Muscle of back (tissue), 13 donors: ENCODE results near the gene AGAP3. TPM values are rescaled to one million over a fixed set of nuclear protein-coding genes. Genes with fewer than 3 reads are reported as not detected.
"Not testable (repeated sequence)": the region's sequence is repeated elsewhere in the genome, so short reads cannot be mapped to it uniquely, and the experiment has no call there.

ENCODE experiments used
- DNase-seq, 3 donors: peaks; one replicate each; pipeline versions ENCODE4 v3.0.0 to v3.0.0-alpha.2; 2013
- long read RNA-seq, 9 donors: transcript quantifications; one replicate each; lab custom pipeline, GENCODE V29; 2026
- polyA plus RNA-seq, 10 donors: library from polyadenylated mRNA; unstranded; fragments of 120-200 nt; gene quantifications; one replicate each; pipeline ENCODE4 v1.2.1, GENCODE V29; 2013; ENCODE audit not compliant: insufficient read length in 10 of 10

AGAP3 gene
- polyA plus RNA-seq: 10 to 100 TPM; 53.5 to 84.1 (median 67.8) TPM
- long read RNA-seq, donor 1, partial matches to known transcripts: 17 of 20 reads
- long read RNA-seq, donor 1, other reads (novel, unspliced or antisense): 0 of 20 reads
- long read RNA-seq, donor 2, partial matches to known transcripts: 0 of 2 reads
- long read RNA-seq, donor 2, other reads (novel, unspliced or antisense): 0 of 2 reads
- long read RNA-seq, donor 3: 0 reads
- long read RNA-seq, donor 4, partial matches to known transcripts: 0 of 3 reads
- long read RNA-seq, donor 4, other reads (novel, unspliced or antisense): 0 of 3 reads
- long read RNA-seq, donor 5, partial matches to known transcripts: 5 of 6 reads
- long read RNA-seq, donor 5, other reads (novel, unspliced or antisense): 0 of 6 reads
- long read RNA-seq, donor 6, partial matches to known transcripts: 20 of 22 reads
- long read RNA-seq, donor 6, other reads (novel, unspliced or antisense): 0 of 22 reads
- long read RNA-seq, donor 7, partial matches to known transcripts: 0 of 1 reads
- long read RNA-seq, donor 7, other reads (novel, unspliced or antisense): 0 of 1 reads
- long read RNA-seq, donor 8, partial matches to known transcripts: 0 of 3 reads
- long read RNA-seq, donor 8, other reads (novel, unspliced or antisense): 0 of 3 reads
- long read RNA-seq, donor 9, partial matches to known transcripts: 0 of 2 reads
- long read RNA-seq, donor 9, other reads (novel, unspliced or antisense): 0 of 2 reads

- DNase-seq: peak; percentile 83 to 95 (median 90)
These were observed at the start of gene AGAP3 for GRCh38 chr7:151085691-151086620. AGAP3 (plus strand) TSS chr7:151086475; CDS start chr7:151086742, 267 bp downstream.

GRCh38 chr7:151038951-151039849 is 47.1 kb upstream of the AGAP3 start:
- DNase-seq: peak in 2 of 3 donors; percentile 48 to 81

DNA sequence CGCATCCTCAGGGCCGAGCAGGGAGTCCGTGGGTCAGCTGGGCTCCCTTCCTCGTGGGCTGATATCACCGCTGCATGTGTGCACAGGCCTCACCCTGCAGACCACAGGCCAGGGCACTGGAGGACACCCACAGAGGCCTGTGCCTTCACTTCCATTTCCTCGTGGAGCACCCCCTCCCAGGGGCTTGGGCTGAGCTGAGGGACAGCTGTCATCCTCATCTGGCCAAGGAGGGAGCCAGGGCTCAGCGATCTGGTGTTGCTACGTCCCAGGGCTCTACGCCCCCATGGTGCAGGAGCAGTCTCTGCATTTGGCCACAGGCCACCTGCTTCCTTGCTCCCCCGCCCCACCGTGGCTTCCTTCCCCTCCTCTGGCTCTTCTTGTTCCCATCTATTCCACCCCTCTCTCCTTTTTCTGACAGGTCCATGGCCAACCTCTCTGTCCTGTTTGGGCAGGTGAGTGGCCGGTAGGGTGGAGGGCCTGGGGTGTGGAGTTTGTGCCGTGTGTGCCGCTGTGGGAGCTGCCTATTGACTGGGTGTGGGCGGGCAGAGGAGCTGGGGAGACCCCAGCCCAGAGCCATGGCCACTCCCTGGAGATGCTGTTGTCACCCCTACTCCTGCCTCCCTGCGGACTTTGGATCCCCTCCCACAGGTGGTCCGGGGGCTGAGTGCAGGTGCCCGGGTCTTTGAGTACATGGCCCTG is 46.3 kb upstream of the AGAP3 start:
- no peak for DNase-seq

DNA sequence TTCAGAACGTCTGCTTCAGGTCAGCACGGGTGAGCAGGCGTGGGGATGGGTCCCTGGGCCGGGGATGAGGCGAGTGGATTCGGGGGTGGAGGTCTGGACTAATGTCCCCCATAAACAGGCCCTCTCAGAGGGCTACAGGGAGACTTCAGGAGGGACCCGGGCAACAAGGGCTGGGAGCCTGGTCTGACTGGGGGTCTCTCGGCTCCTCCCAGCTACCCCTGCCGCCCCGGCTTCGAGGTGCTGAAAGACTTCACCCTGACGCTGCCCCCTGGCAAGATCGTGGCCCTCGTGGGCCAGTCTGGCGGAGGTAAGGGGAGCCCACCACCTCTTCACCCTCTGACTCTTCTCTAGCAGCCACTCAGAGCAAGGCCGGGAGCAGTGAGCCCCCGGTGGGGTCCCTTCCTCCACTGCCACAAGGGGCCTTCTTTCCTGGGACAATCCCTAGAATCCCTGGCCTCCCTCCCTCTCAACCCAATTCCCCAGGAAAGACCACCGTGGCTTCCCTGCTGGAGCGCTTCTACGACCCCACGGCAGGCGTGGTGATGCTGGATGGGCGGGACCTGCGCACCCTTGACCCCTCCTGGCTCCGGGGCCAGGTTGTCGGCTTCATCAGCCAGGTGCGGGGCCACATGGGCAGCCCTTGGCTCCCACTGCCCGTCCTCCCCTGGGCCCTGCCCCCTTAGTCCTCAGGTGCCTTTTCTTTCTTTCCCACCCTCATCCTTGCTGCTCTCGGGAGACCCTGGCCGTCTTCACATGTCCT is 45.5 kb upstream of the AGAP3 start:
- no peak for DNase-seq

- DNase-seq: not testable (repeated sequence)
These were observed 42.8 kb upstream of the AGAP3 start for GRCh38 chr7:151043449-151043848.

DNA sequence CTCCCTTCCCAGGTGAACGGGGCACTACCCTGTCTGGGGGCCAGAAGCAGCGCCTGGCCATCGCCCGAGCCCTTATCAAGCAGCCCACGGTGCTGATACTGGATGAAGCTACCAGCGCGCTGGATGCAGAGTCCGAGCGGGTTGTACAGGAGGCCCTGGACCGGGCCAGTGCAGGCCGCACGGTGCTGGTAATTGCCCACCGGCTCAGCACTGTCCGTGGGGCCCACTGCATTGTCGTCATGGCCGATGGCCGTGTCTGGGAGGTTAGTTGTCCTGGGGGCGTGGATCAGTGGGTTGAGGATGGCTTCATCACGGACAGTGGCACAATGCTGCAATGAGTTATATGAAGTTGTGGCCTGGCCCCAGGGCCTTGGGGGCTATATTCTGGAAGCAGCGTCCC is 42.3 kb upstream of the AGAP3 start:
- no peak for DNase-seq

- no peak for DNase-seq
These were observed 41.0 kb upstream of the AGAP3 start for GRCh38 chr7:151045262-151045661.

GRCh38 chr7:151045967-151046366 is 40.3 kb upstream of the AGAP3 start:
- no peak for DNase-seq

DNA sequence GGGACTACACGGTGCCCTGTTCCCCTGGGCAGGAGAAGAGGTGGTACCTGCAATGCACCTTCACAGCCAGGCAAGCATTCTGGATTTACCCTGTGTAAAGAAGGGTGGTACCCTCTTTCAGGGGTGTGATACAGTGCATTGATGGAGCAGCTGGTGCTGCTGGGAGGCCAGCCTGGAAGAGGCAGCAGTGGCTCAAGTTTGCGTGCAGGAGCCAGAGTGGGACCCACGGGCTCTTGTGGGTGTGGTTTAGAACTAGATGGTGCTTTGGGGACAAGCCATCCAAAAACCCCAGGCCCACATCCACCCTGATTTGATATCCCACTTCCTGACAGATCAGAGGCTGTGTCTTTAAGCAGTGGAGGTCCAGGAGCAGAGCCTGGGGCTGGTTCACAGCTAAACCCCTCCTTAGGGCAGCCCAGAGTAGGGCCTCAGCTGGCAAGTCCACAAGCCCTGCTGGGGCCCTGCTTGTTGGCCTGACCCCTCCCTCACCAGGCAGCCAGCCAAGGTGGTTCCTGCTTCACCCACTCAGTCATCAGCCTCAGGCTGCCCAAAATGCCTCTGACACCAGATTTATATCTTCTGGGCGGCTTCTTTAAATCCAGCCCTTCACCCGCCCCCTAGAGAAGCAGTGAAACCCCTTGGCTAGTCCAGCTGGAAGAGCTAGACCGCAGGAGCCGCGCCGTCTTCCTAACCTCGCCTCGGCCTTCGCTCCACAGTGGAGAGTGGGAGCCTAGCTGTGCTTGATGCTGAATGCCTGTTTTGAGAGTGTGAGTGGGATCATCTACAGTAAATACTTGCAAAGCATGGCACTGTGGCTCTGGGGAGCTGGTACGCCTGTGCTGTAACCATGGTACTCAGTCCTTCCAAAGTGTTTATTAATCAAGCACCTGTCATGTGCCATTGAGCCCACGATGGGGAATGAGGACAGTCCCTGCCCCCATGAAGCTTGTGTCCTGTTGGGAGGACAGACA is 39.4 kb upstream of the AGAP3 start:
- DNase-seq: peak in 2 of 3 donors; percentile 40 to 66

DNA sequence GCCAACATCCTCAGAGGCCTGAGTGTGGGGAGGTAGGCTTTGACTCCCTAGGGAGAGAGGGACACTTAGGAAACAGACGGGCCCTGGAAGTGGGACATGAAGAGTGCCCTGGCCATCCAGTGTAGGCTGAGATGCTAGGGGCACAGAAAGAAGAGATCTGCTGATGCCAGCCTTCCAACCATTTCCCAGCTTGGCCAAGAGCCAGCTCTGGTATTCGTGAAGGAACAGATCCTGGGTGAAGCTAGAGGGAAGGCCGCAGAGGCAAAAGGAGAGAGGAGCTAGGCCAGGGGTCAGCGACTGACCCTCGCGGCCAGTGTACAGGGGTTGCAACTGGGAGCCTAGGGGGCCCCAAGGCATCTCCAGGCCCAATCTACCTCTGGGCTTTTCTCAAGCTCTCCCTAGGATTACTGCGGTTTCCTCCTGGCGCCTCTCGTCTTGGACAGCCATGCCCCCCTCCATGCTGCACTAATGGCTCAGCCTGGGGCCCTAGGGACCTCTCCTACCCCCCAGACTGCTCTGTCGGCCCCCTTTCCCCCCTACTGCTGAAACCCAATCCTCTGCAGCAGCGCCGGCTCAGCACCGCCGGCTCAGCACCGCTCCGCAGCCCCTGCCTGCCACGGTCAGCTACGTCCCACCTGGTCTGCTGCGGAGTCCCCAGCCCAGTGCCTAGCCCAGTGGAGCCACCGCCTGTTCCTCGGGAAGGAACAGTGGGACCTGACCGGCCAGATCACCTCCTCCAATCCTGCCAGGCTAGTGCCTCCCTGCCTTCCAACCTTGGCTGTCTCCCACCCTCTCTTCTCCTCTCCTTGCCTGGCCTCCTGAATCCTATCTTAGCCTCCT is 38.1 kb upstream of the AGAP3 start, which contains the start of gene ASIC3:
Gene ASIC3, plus strand, starts transcription at position 556 of the 840 bp plus-strand sequence. CDS start 355 bp downstream, outside the sequence.
- DNase-seq: no peak

- no peak for DNase-seq
These were observed 37.3 kb upstream of the AGAP3 start for GRCh38 chr7:151048911-151049463.

GRCh38 chr7:151051108-151051507 is 35.2 kb upstream of the AGAP3 start:
- DNase-seq: peak; percentile 50 to 89 (median 79)

- no peak for DNase-seq
These were observed 33.2 kb upstream of the AGAP3 start for GRCh38 chr7:151053096-151053495.

DNA sequence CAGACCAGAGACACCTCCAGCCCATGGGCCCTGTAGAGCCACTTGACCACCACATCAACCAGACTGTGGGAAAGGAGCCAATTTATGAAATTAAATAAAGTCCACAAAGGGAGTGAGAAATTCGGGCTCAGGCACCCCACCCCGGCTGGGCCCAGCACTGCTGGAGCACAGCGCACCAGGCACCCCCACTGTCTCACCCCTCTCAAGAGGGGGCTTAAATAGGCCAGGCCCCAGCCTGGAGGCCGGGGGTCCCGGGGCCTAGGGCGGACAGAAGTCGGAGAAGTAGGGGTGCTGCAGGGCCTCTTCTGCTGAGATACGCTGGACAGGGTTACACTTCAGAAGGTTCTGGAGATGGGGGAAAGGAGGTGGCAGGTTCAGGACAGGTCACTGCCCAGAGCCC is 32.5 kb upstream of the AGAP3 start:
- no peak for DNase-seq

- DNase-seq: no peak
These were observed 30.0 kb upstream of the AGAP3 start for GRCh38 chr7:151056283-151056665.

DNA sequence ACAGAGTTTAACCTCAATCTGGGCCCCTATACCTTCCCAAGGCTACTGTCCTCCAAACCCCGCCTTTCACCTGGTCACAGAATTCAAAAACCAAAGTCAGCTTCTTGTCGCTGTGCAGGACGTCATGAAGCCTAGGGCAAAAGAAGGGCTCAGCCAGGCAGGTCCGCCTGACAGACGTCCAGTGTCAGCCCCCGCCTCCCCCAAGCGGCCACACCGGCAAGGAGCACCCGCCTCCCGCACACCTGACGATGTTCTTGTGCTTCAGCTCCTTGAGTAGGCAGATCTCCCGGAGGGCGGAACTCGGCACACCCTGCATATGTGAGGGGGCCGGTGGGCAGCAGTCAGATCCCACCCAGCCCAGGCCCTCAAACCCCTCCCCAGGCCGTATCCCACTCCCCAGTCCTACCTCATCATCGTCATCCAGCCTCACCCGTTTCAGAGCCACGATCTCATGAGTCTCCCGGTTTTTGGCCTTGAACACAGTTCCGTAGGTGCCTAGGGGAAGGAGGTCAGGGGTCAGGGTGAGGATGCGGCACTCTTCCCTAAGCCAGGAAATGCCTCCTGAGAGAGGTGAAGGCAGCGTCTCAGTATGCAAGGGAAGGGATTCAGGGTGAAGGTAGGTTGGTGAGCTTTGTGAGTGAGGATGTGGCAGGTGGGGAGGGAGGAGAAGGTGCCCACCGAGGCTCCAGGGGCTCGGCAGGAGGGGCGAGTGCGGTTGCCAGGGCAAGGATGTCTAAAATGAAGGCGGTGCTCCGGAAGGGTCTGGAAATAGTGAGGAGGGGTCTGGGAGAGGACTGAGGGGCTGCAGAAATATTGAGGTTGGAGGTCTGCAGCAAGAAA is 29.4 kb upstream of the AGAP3 start:
- no peak for DNase-seq
